NB4 (cell line): ENCODE results near the gene NKIRAS1.
"Not testable (repeated sequence)": the region's sequence is repeated elsewhere in the genome, so short reads cannot be mapped to it uniquely, and the experiment has no call there.

Experiments used
- DNase-seq: peaks from one replicate; pipeline ENCODE4 v3.0.0; 2010; ENCODE audit warnings: low read depth
- H3K4me3 ChIP-seq: one replicate; pipeline ENCODE4 v1.5.1; 2011; ENCODE audit warnings: mild to moderate bottlenecking, low read depth, low read length, moderate library complexity
- MYC ChIP-seq: IDR thresholded peaks from 2 replicates; pipeline ENCODE4 v1.6.1; 2011; ENCODE audit warnings: low read depth, low read length
- POLR2A ChIP-seq: IDR thresholded peaks from 2 replicates; pipeline ENCODE4 v1.6.1; 2011; ENCODE audit warnings: mild to moderate bottlenecking; ENCODE audit not compliant: insufficient read length; ENCODE audit errors: extremely low read depth
- TF ChIP-seq, protein P1 (sequence below): IDR thresholded peaks from 2 replicates; pipeline ENCODE4 v1.6.1; 2011; ENCODE audit warnings: low read depth, low read length
- TF ChIP-seq, protein P2 (sequence below): IDR thresholded peaks from one replicate; pipeline ENCODE4 v1.5.1; 2012; ENCODE audit warnings: low read depth, low read length

The NKIRAS1 gene

DNA sequence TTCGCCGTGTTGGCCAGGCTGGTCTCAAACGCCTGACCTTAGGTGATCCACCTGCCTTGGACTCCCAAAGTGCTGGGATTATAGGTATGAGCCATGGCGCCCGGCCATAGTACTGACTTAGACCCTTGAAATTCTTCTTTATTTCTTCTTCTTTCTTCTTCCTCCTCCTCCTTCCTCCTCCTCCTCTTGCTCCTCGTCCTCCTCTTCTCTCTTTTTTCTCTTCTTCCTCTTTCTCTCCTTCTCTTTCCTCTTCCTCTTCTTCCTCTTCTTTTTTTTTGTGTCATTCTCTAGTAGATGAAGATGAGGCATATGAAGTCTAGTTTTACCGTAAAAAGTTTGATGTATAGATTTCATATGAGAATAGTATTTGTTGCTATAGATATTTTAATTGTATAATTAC is 9.5 kb upstream of the NKIRAS1 start:
- TF ChIP-seq, protein P1, sequence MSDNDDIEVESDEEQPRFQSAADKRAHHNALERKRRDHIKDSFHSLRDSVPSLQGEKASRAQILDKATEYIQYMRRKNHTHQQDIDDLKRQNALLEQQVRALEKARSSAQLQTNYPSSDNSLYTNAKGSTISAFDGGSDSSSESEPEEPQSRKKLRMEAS, result no peak
- TF ChIP-seq, protein P2, sequence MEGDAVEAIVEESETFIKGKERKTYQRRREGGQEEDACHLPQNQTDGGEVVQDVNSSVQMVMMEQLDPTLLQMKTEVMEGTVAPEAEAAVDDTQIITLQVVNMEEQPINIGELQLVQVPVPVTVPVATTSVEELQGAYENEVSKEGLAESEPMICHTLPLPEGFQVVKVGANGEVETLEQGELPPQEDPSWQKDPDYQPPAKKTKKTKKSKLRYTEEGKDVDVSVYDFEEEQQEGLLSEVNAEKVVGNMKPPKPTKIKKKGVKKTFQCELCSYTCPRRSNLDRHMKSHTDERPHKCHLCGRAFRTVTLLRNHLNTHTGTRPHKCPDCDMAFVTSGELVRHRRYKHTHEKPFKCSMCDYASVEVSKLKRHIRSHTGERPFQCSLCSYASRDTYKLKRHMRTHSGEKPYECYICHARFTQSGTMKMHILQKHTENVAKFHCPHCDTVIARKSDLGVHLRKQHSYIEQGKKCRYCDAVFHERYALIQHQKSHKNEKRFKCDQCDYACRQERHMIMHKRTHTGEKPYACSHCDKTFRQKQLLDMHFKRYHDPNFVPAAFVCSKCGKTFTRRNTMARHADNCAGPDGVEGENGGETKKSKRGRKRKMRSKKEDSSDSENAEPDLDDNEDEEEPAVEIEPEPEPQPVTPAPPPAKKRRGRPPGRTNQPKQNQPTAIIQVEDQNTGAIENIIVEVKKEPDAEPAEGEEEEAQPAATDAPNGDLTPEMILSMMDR, result no peak
- no peak for TF ChIP-seq POLR2A
- no peak for TF ChIP-seq MYC
- H3K4me3 ChIP-seq, result no peak overlapping the region
- DNase-seq, result no peak

DNA sequence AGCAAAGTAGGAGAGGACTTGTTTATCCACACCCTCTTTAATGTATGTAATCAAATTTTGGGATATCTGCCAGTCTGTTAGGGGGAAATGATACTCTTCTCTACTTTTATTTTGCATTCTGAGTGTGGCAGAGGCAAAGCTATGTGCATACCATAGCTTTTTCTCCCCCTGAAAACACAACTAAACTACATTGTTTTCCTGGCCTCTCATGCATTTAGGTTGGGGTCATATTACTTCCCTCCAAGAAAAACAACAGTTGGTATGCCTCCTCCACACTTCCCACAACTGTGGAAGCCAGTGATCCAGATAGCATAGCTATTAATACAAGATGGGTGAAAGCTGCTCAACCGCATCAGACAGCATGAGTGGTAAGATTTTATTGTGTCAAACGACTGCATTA is 7.0 kb upstream of the NKIRAS1 start:
- TF ChIP-seq, protein P2, result no peak
- TF ChIP-seq MYC (no peak), POLR2A (no peak)
- TF ChIP-seq, protein P1, result no peak
- no peak overlapping the region for H3K4me3 ChIP-seq
- no peak for DNase-seq

DNA sequence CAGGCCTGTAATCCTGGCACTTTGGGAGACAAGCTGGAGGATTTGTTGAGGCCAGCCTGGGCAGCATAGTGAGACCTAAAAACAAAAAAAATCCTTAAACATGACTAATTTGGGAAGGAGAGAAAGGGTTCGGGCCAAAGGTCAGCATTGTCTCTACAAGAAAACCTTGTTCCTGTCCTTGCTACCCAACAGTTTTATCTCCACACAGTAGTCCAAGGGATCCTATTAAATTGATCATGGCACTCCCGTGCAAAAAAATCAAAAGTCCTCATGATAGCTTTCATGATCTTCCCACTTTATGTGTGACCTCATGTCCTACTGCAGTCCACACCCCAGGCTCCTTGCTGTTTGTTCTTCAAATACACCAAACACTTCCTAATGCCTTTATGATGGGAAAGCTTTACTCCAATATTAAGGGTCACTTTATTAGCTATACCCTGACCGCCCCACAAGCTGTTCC is 4.3 kb upstream of the NKIRAS1 start:
- H3K4me3 ChIP-seq, result no peak overlapping the region
- DNase-seq, result peak; percentile 33
- TF ChIP-seq MYC, result no peak
- no peak for TF ChIP-seq POLR2A
- TF ChIP-seq, protein P2, result no peak
- TF ChIP-seq, protein P1, result no peak

DNA sequence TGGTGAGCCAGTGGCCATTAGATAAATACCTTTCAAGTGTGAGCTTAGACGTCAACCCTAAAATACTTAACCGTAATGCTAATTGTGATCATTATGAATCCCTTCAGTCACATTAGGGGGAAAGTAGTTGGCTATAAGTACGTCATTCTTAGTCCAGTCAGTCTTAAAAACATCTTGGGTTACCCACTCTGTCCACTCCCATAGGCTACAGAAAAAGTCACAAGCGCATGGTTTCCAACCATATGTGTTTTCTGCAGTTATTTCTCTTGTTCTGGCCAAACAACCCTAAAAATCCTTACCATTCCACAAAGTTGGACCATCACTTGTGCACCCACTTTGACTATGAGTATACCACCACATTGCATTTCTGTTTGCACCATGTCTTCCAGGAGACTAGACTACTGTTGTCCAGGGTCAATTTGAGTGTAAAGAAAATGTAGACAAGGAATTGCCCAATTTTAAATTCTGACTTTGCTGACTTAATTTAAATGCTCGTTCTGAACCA is 3.4 kb upstream of the NKIRAS1 start:
- peak overlapping the region; percentile 35 for H3K4me3 ChIP-seq
- TF ChIP-seq, protein P2, result no peak
- TF ChIP-seq POLR2A (no peak), MYC (no peak)
- TF ChIP-seq, protein P1, result no peak
- no peak for DNase-seq

DNA sequence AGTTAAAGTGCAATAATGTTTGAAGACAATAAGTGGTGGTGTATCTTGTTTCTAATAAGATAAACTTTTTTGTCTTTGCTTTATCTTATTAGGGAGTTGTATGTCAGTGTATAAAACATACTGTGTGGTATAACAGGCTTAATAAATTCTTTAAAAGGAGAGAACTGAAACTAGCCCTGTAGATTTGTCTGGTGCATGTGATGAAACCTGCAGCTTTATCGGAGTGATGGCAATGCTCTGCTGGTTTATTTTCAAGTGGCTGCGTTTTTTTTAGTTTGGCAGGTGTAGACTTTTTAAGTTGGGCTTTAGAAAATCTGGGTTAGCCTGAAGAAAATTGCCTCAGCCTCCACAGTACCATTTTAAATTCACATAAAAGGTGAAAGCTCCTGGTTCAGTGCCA is 2.8 kb upstream of the NKIRAS1 start:
- TF ChIP-seq, protein P1, result no peak
- TF ChIP-seq MYC, result no peak
- TF ChIP-seq, protein P2, result no peak
- no peak for TF ChIP-seq POLR2A
- no peak for DNase-seq
- H3K4me3 ChIP-seq, result peak overlapping the region; percentile 35

DNA sequence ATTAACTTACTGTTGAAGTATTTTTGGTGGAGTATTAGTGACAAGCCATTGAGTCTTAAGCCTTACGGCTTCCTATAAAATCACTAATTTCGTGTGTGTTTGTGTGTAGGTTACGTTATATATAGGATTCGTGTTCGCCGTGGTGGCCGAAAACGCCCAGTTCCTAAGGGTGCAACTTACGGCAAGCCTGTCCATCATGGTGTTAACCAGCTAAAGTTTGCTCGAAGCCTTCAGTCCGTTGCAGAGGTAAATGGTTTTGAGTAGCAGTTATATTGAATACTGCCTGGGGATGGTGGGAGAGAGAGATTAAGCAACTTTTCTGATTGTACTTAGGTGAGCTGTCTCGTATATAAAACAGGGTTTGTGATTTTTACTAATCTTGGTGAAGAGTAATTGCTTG is 1.5 kb upstream of the NKIRAS1 start:
- not testable (repeated sequence) for DNase-seq
- H3K4me3 ChIP-seq, result peak overlapping the region; percentile 92

DNA sequence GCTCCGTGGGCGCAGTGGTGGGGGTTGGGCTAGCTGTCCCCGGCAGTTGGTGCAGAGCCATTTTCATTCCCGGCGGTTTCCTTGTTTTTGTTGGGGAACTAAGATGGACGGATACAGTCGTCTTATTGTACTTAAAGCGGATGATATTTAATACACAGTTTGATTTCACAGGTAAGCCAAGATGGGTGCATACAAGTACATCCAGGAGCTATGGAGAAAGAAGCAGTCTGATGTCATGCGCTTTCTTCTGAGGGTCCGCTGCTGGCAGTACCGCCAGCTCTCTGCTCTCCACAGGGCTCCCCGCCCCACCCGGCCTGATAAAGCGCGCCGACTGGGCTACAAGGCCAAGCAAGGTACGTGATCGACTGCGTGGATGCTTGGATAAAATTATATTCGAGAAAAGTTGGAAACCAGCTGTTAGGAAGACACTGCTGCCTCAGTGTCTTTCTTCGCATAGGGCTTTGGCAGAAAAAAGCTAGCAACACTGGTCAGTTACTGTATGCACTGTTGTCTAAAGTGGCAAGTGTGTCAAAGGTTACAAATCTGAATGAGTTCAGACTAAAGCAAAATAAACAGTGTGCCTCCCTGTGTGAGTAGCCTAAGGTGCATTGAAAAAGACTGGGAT is 1.0 kb upstream of the NKIRAS1 start:
- peak; percentile 82 for DNase-seq
- H3K4me3 ChIP-seq, result peak overlapping the region; percentile 92
